SK-N-MC (cell line): Measurements from ENCODE around the gene WDR47.
"Not testable (repeated sequence)": the region's sequence is repeated elsewhere in the genome, so short reads cannot be mapped to it uniquely, and the experiment has no call there.

Experiments used
- DNase-seq: peaks from one replicate; pipeline ENCODE4 v3.0.0-alpha.2; 2011; ENCODE audit warnings: low read depth, low spot score
- H3K27ac ChIP-seq: fragments of 200-600 bp; sonication (generic); 2 replicates; pipeline ENCODE4 v1.5.1; 2016; ENCODE audit warnings: mixed run types
- H3K36me3 ChIP-seq: fragments of 200-600 bp; sonication (generic); 2 replicates; pipeline ENCODE4 v1.6.1; 2017; ENCODE audit warnings: antibody characterized with exemption, low read length, mixed read lengths; ENCODE audit not compliant: insufficient read depth
- H3K4me3 ChIP-seq: fragments of 200-600 bp; sonication (generic); 2 replicates; pipeline ENCODE4 v1.5.1; 2016
- H3K9ac ChIP-seq: fragments of 200-600 bp; sonication (generic); 2 replicates; pipeline ENCODE4 v1.8.0; 2017; ENCODE audit warnings: mixed run types, mixed read lengths; ENCODE audit not compliant: insufficient read length
- H3K9me3 ChIP-seq: fragments of 200-600 bp; sonication (generic); 2 replicates; pipeline ENCODE4 v1.6.1; 2017; ENCODE audit warnings: low read depth, mild to moderate bottlenecking, antibody characterized with exemption, low read length, moderate library complexity, mixed read lengths
- EZH2 ChIP-seq: fragments of 200-600 bp; sonication (generic); IDR thresholded peaks from one replicate; pipeline ENCODE4 v1.6.1; 2017; ENCODE audit warnings: antibody characterized with exemption
- FOXP2 ChIP-seq: optimal IDR thresholded peaks from 2 replicates; pipeline ENCODE3; 2011; ENCODE audit warnings: mild to moderate bottlenecking, moderate library complexity; ENCODE audit not compliant: insufficient read depth; ENCODE audit errors: extremely low read length, control extremely low read depth
- POLR2AphosphoS5 ChIP-seq: IDR thresholded peaks from 2 replicates; pipeline ENCODE4 v1.6.1; 2012; ENCODE audit warnings: mild to moderate bottlenecking, low read depth, low read length, borderline replicate concordance

Gene WDR47

GRCh38 chr1:109011335-109011734 is 30.6 kb downstream of the WDR47 start:
- Histone ChIP-seq H3K27ac (no peak overlapping the region), H3K9ac (peak overlapping the region; percentile 26), H3K36me3 (peaks cover 31% of the 10 kb centered on the region), H3K9me3 (no peaks in the 10 kb centered on the region), H3K4me3 (no peak overlapping the region)
- TF ChIP-seq FOXP2 (no peak), POLR2AphosphoS5 (no peak), EZH2 (no peak)
- no peak for DNase-seq

DNA sequence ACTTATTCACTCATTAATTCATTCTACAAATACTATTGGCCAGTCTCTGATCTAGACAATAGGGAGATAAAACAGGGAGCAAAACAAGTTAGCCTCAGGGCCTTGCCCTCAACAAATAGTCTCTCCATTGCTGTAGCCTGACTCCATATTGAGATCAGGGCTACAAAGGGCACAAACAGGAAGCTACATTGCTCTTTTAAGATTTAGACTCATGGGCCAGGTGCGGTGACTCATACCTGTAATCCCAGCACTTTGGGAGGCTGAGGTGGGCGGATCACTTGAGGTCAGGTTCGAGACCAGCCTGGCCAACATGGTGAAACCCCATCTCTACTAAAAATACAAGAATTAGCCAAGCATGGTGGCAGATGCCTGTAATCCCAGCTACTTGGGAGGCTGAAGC is 45.3 kb downstream of the WDR47 start:
- DNase-seq, H3K9ac ChIP-seq, H3K4me3 ChIP-seq, H3K9me3 ChIP-seq, H3K27ac ChIP-seq: not testable (repeated sequence)
- peaks cover 43% of the 10 kb centered on the region for H3K36me3 ChIP-seq

DNA sequence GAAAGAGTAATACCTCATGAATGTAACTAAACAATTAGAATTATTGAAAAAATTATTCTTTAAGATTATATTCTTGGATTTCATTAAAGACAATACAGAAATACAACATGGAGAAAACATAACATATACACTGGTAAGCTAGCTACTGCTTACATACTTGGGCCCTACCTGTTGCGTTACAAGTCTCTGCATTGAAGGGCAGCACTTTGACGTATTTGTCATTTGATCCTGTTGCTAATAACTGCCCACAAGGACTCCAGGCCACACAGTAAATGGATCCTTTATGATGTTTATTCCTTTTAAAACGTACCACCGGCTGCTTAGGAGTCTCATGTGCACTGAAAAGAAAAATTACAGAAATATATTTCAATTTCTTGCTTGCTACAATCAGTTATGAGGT is 58.8 kb downstream of the WDR47 start:
- no peak overlapping the region for H3K27ac ChIP-seq
- peaks cover 23% of the 10 kb centered on the region for H3K36me3 ChIP-seq
- no peak overlapping the region for H3K9ac ChIP-seq
- DNase-seq = no peak
- no peaks in the 10 kb centered on the region for H3K9me3 ChIP-seq
- no peak overlapping the region for H3K4me3 ChIP-seq
- TF ChIP-seq FOXP2 (no peak), EZH2 (no peak), POLR2AphosphoS5 (no peak)

DNA sequence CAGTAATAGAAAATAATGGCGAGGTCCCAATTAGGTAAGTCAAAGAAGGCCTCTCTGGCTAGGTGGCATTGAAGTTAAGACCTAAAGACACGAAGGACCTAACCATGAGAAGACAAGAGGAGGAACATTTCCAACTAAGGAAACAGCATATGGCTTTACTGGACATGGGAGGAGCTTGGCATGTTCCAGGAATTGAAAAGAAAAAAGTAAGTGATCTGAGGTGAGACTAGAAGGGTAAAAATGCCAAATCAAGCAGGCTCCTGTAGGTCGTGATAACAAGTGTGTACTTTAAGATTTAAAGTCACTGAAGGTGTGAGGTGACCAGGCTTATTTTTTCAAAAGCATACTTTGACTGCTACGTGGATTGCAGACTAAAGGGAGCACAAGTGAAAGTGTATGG is 65.2 kb downstream of the WDR47 start:
- Histone ChIP-seq H3K4me3 (no peak overlapping the region), H3K27ac (no peak overlapping the region), H3K36me3 (peaks cover 23% of the 10 kb centered on the region; the same call in 1 of the 2 replicates), H3K9ac (no peak overlapping the region), H3K9me3 (no peaks in the 10 kb centered on the region)
- no peak for TF ChIP-seq POLR2AphosphoS5
- TF ChIP-seq EZH2 = no peak
- no peak for TF ChIP-seq FOXP2
- DNase-seq = no peak

GRCh38 chr1:108972951-108973350 is 69.0 kb downstream of the WDR47 start:
- peaks cover 31% of the 10 kb centered on the region for H3K36me3 ChIP-seq

GRCh38 chr1:108969346-108969745 is 72.6 kb downstream of the WDR47 start:
- no peak for DNase-seq
- Histone ChIP-seq H3K27ac (no peak overlapping the region), H3K9me3 (no peaks in the 10 kb centered on the region), H3K4me3 (no peak overlapping the region), H3K36me3 (peaks cover 26% of the 10 kb centered on the region), H3K9ac (no peak overlapping the region)
- TF ChIP-seq EZH2 = no peak
- no peak for TF ChIP-seq FOXP2
- TF ChIP-seq POLR2AphosphoS5 = no peak

More at GRCh38 chr1:108972951-108973350, 69.0 kb downstream of the WDR47 start:
- Histone ChIP-seq H3K9ac (no peak overlapping the region), H3K27ac (no peak overlapping the region), H3K9me3 (no peaks in the 10 kb centered on the region), H3K4me3 (no peak overlapping the region)
- DNase-seq = no peak
- TF ChIP-seq FOXP2 = no peak
- TF ChIP-seq POLR2AphosphoS5 = no peak
- TF ChIP-seq EZH2 = no peak

DNA sequence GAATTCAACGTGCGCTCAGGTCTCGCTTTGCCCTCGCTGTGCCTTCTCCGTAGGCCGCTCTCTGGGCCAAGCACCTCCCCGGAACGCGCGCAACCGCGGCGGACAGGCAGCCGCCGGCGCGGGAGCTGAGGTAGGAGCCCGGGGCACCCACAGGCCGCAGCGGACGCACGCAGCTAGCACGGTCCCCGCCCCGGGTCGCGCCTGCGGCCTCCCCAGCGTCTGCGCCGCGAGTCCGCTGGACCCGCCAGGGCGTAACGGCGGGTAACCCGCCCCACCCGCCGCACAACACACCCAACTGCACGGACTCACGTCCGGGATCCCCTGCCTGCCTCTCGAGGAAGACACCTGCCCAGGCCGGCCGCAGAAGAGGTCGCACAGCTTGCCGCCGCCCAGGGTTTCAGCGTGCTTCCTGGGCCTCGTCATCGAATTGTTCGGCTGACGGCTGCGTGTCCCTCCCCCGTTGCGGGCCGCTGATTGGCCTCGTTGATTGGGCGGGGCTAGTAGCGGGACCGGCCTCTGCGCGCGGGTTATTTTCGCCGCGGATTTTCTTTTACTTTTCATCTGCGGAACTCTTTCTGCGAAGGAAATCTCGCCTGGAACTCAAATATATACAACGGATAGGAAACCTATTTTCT is 78.7 kb downstream of the WDR47 start, which contains the start of gene CLCC1:
CLCC1 (minus strand) TSS at position 433 of the 635 bp plus-strand sequence. CDS start 13,047 bp downstream, outside the sequence.
- H3K9me3 ChIP-seq = no peaks in the 10 kb centered on the region
- peak within 1 kb of the TSS; percentile 94 for H3K9ac ChIP-seq
- peak within 1 kb of the TSS; percentile 60 for H3K27ac ChIP-seq
- DNase-seq = peak; percentile 37
- peaks cover 11% of the 10 kb centered on the region; the same call in 1 of the 2 replicates for H3K36me3 ChIP-seq
- TF ChIP-seq POLR2AphosphoS5 (peak; percentile 93), EZH2 (no peak), FOXP2 (peak; percentile 66)
- peak within 1 kb of the TSS; percentile 96 for H3K4me3 ChIP-seq

DNA sequence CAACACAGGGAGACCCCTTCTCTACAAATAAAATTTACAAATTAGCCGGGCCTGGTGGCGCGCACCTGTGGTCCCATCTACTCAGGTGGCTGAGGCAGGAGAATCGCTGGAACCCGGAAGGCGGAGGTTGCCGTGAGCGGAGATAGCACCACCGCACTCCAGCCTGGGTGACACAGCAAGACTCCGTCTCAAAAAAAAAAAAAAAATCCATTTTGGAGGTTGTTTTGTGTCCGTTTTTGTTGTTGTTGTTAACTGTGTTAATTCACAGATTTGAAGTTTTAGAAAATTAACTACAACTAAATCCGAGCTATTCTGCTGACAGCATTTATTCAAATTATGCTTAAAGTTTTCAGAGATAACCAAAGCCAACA is 79.2 kb downstream of the WDR47 start:
- H3K9me3 ChIP-seq = no peaks in the 10 kb centered on the region
- peak overlapping the region; percentile 60 for H3K27ac ChIP-seq
- H3K4me3 ChIP-seq = peak overlapping the region; percentile 96
- peak overlapping the region; percentile 94 for H3K9ac ChIP-seq
- no peak for DNase-seq
- TF ChIP-seq POLR2AphosphoS5 (no peak), EZH2 (no peak), FOXP2 (no peak)
- H3K36me3 ChIP-seq = peaks cover 11% of the 10 kb centered on the region; the same call in 1 of the 2 replicates

GRCh38 chr1:108961752-108962486 is 80.0 kb downstream of the WDR47 start:
- H3K27ac ChIP-seq = no peak overlapping the region

More at GRCh38 chr1:108961752-108962486, 80.0 kb downstream of the WDR47 start:
- no peak for TF ChIP-seq FOXP2
- TF ChIP-seq POLR2AphosphoS5 = no peak
- no peak for TF ChIP-seq EZH2
- Histone ChIP-seq H3K4me3 (peak overlapping the region; percentile 96), H3K9ac (peak overlapping the region; percentile 94), H3K36me3 (peaks cover 11% of the 10 kb centered on the region; the same call in 1 of the 2 replicates), H3K9me3 (no peaks in the 10 kb centered on the region)
- no peak for DNase-seq
